ENCODE data around the gene RIPOR2. TPM values are rescaled to one million over a fixed set of nuclear protein-coding genes. Genes with fewer than 3 reads are reported as not detected.

The RIPOR2 gene
- total and polyA plus RNA-seq, 8 donors, result 3.9 to 56.8 (median 6.0) TPM

DNA sequence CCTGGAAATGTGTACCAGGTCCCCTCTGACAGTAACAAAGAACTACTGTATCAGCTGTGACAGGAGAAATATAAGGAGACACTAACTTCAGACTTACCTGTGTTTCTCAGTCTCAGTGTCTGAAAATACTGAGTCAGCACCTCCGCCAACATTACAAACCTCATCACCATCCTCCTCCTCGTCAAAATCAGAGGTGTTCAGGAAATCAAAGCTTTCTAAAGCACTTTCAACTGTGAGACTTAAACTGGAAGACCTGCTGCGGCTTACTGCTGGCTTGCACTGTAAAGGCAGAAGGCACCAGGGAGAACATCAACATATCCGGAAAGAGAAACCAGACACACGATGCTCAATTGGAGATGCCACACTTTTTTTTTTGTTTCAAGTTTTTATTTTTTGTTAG lies 96.8 kb downstream of the RIPOR2 start:
- TF ChIP-seq, protein P1, sequence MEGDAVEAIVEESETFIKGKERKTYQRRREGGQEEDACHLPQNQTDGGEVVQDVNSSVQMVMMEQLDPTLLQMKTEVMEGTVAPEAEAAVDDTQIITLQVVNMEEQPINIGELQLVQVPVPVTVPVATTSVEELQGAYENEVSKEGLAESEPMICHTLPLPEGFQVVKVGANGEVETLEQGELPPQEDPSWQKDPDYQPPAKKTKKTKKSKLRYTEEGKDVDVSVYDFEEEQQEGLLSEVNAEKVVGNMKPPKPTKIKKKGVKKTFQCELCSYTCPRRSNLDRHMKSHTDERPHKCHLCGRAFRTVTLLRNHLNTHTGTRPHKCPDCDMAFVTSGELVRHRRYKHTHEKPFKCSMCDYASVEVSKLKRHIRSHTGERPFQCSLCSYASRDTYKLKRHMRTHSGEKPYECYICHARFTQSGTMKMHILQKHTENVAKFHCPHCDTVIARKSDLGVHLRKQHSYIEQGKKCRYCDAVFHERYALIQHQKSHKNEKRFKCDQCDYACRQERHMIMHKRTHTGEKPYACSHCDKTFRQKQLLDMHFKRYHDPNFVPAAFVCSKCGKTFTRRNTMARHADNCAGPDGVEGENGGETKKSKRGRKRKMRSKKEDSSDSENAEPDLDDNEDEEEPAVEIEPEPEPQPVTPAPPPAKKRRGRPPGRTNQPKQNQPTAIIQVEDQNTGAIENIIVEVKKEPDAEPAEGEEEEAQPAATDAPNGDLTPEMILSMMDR (IDR thresholded peaks at IDR 0.05), result no peak
- H3K36me3 ChIP-seq, result peaks cover 0 to 88% of the 10 kb centered on the region in 2 donors
- DNase-seq (no peak), ATAC-seq (no peak)
- intact Hi-C loops (cut with DNase I), result no loop called here
- H3K4me3 ChIP-seq, result no peak overlapping the region
- no peak overlapping the region for H3K27ac ChIP-seq
- no peaks in the 10 kb centered on the region for H3K27me3 ChIP-seq
- H3K9me3 ChIP-seq, result no peaks in the 10 kb centered on the region
- peaks cover 0 to 6% of the 10 kb centered on the region in 2 donors for H3K4me1 ChIP-seq

DNA sequence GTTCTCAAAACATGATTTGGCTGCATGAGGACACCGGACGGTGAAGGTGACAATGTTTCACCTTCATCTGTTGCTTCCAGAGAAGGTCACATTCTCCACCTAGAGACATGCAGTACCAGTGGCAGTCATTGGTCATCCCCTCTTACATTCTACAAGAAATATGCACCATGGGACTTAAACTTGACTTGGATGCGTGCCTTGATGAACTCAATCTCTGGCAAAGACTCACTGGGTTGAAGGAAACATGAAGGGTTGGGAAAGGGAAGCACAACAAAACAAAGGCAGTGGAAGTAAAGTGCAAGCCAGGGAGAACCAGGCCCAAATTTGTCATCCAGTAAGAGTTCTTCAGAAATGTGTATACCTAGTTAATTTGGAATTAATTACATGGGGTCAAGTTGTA lies 97.7 kb downstream of the RIPOR2 start:
- H3K27ac ChIP-seq, result no peak overlapping the region
- no peak for DNase-seq
- H3K4me3 ChIP-seq, result no peak overlapping the region
- ATAC-seq, result no peak
- TF ChIP-seq, protein P1 (IDR thresholded peaks at IDR 0.05), result no peak
- H3K9me3 ChIP-seq, result no peaks in the 10 kb centered on the region
- intact Hi-C loops (cut with DNase I), result no loop called here
- H3K36me3 ChIP-seq, result peaks cover 0 to 90% of the 10 kb centered on the region in 2 donors
- peaks cover 0 to 6% of the 10 kb centered on the region in 2 donors for H3K4me1 ChIP-seq
- no peaks in the 10 kb centered on the region for H3K27me3 ChIP-seq

DNA sequence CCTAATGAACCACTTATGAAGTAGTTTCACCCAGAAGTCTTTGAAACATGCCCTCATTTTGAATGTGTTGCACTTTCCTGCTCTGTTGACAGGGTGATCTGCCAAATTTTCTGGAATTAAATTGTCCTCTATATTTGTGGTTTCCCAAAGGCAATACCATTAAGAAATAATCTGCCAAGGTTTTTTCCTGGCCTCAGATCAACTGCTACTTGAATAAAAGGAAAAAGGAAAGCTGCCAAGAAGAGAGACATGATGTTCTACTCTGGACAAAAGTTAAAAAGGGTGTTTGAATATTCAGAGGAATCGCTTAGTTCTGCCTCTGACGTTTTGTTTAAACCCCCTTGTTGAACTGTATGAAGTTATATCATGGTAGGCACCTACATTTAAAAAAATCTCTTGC lies 99.7 kb downstream of the RIPOR2 start:
- no peak for DNase-seq
- intact Hi-C loops (cut with DNase I), result no loop called here
- H3K27ac ChIP-seq, result no peak overlapping the region
- H3K36me3 ChIP-seq, result peaks cover 0 to 90% of the 10 kb centered on the region in 2 donors
- no peak for ATAC-seq
- TF ChIP-seq, protein P1 (IDR thresholded peaks at IDR 0.05), result no peak
- H3K4me3 ChIP-seq, result no peak overlapping the region
- H3K4me1 ChIP-seq, result peaks cover 0 to 6% of the 10 kb centered on the region in 2 donors
- H3K27me3 ChIP-seq, result no peaks in the 10 kb centered on the region
- no peaks in the 10 kb centered on the region for H3K9me3 ChIP-seq

DNA sequence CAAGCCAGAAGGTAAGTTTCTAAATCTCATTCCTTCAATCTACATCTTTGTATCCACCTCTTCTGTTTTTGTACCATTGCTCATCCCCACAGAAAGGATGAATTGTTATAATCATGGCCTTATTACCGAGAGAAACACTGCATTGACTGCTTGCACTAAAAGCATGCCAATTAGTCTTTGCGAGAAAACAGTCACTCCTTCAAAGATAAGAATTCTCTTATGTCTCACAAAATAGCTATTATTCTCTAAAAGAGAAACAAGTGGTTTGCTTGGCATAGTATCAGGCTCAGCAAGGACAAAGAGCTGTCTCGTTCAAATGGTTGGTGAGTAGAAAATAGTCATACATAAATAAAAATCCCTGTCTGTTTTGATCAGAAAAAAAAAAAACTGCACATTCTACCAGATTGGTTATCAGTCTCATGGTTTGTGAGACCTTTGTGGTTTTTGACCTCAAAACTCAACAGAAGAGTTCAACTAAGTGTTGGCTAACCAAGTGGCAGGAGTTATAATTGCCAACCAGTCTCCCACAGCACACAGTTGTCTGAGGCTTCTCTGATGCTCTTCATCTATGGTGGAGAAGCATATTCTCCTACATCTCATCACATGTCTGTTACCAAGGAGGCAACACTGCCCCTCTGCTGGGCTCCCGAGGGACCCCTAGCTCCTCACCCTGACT lies 101.9 kb downstream of the RIPOR2 start:
- Histone ChIP-seq H3K27me3 (no peaks in the 10 kb centered on the region), H3K4me3 (no peak overlapping the region), H3K27ac (no peak overlapping the region), H3K36me3 (peaks cover 0 to 90% of the 10 kb centered on the region in 2 donors), H3K9me3 (no peaks in the 10 kb centered on the region), H3K4me1 (peaks cover 0 to 6% of the 10 kb centered on the region in 2 donors)
- intact Hi-C loops (cut with DNase I), result no loop called here
- ATAC-seq (no peak), DNase-seq (no peak)
- TF ChIP-seq, protein P1 (IDR thresholded peaks at IDR 0.05), result no peak

DNA sequence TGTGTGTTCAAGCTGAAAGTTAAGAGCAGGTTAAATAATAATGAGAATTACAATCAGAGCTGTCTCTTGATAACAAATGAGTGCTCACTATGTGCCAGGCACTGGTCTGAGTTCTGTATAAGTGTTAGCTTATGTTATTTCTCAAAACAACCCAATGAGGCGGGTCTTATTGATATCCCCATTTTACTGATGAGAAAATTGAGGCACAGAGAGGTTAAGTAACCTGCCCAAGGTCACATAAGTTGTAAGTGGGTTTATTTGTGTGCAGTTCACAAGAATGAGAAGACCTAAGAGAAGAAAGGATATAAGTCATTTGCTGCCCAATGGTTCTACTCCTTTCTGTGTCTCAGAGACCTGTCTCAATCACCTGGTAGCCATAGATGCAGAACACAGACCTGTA lies 103.0 kb downstream of the RIPOR2 start:
- no peaks in the 10 kb centered on the region for H3K9me3 ChIP-seq
- H3K27me3 ChIP-seq, result no peaks in the 10 kb centered on the region
- peaks cover 0 to 6% of the 10 kb centered on the region in 2 donors for H3K4me1 ChIP-seq
- ATAC-seq (no peak), DNase-seq (no peak)
- TF ChIP-seq, protein P1 (IDR thresholded peaks at IDR 0.05), result no peak
- no peak overlapping the region for H3K4me3 ChIP-seq
- peaks cover 0 to 90% of the 10 kb centered on the region in 2 donors for H3K36me3 ChIP-seq
- H3K27ac ChIP-seq, result no peak overlapping the region
- intact Hi-C loops (cut with DNase I), result no loop called here

All from left lung (tissue), 10 donors.